GM21717 (cell line): ENCODE results near the gene TLE4.
"Not testable (repeated sequence)": the region's sequence is repeated elsewhere in the genome, so short reads cannot be mapped to it uniquely, and the experiment has no call there.

ENCODE experiments used
- ATAC-seq: cut with Tn5 transposase; IDR thresholded peaks from one replicate; pipeline ENCODE4 v1.9.1; 2021; ENCODE audit warnings: mild to moderate bottlenecking, moderate library complexity; ENCODE audit not compliant: unreplicated experiment

Gene TLE4

DNA sequence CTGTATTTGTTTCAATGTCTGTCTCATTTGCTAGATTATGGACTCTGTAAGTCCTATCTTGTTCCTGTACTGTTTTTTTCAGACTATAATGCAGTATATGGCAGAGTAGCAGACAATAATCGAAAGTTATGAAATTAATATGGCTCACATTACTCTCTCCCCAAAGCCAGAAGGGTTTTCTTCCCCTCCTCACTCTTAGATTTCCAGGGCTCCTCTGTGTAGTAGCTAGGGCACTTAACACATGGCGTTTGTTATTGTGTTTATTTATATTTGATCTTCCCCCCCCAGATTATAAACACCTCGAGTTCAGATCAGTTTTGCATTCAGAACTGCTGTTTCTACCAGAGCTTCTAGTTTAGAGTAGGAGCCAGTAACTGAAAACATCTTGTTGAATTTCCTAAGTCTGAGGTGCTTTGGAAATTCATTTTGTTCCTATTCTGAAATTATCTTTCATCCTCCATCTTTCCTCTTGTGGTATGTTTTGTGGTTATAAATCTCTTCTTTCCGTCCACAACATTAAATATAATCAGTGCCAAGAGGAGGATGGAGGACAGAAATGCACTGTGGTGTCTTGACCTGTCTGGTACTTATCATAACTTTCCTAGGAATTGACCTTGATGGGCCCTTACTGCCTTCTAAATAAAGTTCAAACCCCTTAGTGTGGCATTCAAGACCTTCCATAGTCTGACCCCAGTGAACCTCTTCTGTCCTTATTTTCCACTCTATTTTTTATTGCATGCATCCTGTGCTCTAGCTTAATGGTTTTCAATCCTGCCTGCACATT lies 27.0 kb downstream of the TLE4 start:
- ATAC-seq: no peak

GRCh38 chr9:79600466-79600865 lies 28.7 kb downstream of the TLE4 start:
- no peak for ATAC-seq

GRCh38 chr9:79603222-79603920 lies 31.6 kb downstream of the TLE4 start:
- no peak for ATAC-seq

- ATAC-seq: no peak
Measured at GRCh38 chr9:79604149-79604548, 32.4 kb downstream of the TLE4 start.

GRCh38 chr9:79604921-79605562 lies 33.3 kb downstream of the TLE4 start:
- no peak for ATAC-seq

GRCh38 chr9:79606529-79606928 lies 34.8 kb downstream of the TLE4 start:
- not testable (repeated sequence) for ATAC-seq

DNA sequence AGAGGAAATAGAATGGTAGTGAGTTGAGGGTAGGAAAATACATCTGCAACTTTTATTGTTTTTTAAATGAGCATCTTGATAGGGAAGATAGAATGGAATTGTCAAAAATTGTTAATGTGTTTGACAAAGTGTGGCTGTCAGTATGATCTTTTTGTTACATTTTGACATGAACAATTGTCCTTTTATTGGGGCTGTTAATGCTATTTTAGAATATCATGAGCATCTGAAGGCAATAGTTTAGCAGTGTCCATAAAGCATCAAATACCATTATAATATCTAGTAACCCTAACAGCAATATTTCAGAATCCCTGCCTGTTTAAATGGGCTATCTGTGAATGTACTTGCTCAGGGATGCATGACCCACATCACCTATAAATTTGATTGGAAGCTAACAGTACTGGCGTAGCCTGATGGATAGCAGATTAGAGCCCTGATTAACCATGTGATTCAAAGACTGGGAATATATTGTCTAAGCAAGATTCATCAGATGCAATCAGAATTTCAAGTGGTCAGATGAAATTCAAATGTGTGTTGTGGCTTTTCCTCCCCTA lies 37.8 kb downstream of the TLE4 start:
- no peak for ATAC-seq

DNA sequence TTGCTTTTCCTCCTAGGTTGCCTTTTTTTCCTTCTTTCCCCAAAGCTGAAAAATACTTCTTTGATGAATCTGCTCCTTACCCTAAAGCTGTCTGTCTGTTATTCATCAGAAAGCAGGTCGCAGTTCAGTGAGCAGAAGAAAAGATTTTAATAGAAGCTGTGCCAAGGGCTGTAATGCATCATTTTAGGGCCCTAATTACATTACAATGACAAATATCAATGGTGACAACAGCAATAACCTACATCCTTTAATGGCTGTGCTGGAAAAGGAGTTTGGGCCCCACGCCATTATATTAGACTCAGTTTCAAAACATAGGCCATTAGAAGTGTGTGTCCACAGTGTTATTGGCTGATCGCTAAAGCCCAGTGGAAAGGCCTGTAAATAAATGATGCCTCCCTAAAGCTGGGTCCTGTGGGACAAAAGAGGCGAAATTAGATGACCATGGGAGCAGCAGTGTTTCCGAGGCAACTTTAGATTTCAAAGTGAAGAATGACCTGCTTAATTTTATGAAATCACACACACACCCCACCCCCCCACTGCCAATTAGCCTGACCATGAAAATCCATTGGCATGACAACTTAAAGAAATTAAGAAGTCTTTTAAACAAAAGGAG lies 38.4 kb downstream of the TLE4 start:
- ATAC-seq: no peak

DNA sequence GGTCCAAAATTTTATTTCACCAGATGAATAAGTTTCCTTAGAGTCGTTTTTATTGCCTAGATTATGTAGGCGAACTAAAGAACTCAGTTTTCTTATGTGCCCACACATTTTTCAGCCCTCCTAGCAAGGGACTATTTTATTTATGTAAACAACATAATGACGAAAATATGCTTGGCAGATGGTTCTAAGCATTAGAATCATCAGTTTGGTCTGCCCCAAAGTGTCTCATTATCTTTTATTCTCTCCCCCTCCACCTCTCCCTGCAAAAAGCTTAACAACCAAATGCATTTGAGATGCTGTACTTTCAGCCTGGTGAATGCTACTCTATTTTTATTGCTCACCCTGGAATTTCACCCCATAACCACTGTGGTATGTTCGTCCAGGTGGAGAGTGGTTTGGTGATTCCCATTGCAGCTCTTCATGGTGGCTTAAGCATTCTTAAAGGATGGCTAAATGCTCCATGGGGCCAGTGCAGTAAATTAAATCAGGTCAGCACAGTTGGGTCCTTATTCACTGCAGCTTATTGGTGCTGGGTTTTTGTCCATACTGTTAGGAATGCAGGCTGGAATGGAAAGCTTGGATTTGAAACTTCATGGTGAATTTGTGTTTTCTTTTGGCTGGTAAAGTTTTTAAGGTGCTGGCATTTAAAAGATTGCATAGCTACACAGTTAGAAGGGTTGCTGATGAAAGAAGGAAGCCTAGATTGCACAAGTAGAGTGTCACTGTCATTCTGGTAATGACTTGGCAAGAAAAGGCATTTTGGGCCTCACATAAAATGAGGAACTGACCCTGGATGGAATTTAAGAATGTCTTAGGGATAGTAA lies 39.2 kb downstream of the TLE4 start:
- peak; percentile 97 for ATAC-seq

DNA sequence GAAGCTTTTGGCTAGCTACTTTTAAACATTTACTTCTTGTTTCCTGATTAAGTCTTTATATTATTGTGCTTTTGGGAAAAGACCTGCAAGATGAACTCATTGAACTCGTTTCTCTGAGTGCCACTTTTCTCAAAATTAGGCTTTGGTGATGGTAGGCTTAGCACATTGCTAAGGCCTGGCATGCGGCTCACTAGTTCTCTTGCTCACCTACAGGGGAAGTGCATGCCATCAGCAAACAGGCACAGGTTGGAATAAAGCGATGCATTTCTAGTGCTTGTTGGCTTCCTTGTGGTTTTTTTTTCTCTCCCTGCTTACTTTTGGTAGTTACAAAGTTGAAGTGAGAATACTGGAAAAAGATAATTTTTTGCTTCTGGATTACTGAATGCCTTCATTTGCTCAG lies 41.4 kb downstream of the TLE4 start:
- ATAC-seq: no peak

DNA sequence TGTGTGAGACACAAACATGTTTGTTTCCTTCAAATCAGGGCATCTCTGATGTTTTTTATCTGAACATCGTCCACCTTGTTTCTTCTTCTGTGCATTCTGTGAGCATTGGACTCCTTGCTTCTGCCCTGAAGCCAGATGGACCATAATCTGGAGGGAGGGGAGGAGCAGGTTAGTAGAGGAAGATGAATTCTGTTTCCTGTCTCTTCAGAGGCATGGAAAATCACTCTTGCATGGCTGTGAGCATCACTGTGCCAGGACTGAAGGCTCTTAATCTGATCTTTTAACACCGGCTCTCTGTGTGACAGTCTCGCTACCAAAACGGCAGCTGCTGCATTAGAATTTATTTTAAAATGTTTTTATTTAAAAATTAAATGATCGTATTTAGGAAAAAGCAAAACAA lies 43.3 kb downstream of the TLE4 start:
- no peak for ATAC-seq

DNA sequence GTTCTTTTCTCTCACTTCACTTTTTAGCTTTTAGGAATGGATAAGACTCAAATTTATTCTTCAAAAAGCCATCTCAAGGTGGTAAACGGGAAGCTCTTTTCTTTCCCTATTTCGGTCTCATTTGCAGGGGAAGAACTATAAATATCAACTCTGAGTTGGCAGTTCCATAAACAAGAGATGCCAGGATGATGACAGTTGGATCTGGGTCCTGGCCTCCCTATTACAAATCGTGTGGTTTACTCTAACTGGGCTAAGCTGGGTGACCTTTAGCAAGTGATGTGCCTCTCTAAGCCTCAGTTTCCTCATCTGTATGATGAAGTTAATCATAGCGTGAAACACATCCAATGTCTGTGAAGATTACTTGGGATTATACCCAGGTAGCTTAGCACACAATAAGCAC lies 44.2 kb downstream of the TLE4 start:
- no peak for ATAC-seq

DNA sequence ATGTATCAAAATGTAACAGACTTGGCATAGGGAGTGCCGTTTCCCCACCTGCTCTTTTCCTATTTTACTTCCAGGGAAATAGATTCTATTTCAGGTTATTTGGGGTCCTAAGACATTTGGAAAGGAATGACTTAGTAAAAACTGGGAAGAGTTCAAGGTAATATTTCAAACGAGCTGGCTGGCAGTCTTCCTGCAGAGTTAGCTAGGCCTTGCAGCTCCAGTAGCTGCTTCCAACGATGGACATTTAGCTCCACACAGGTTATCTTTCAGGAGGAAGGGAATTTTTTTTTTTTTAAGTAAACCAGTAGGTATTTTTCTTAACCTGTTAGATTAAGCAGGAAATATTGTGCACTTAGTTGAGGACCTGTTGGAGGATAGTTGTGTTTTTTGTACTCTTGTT lies 45.2 kb downstream of the TLE4 start:
- no peak for ATAC-seq

- ATAC-seq: no peak
Measured at GRCh38 chr9:79617395-79617794, 45.6 kb downstream of the TLE4 start.

DNA sequence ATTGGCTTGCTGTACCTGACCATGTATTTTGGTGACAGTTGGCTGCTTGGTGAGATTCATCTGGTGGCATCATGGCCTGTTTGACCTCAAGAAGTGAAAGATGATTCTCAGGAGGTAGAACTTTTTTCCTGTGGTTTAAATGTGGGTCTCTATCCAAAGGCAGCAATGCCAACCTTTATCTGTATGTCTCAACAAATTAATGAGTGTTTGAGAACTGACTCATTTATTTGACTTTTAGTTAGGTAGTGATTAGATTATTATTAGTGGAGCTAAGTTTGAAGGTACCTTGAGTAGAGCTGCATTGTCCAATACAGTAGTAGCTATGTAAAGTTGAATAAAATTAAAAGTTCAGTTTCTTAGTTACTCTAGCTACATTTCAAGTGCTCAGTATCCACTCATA lies 48.2 kb downstream of the TLE4 start:
- ATAC-seq: no peak

DNA sequence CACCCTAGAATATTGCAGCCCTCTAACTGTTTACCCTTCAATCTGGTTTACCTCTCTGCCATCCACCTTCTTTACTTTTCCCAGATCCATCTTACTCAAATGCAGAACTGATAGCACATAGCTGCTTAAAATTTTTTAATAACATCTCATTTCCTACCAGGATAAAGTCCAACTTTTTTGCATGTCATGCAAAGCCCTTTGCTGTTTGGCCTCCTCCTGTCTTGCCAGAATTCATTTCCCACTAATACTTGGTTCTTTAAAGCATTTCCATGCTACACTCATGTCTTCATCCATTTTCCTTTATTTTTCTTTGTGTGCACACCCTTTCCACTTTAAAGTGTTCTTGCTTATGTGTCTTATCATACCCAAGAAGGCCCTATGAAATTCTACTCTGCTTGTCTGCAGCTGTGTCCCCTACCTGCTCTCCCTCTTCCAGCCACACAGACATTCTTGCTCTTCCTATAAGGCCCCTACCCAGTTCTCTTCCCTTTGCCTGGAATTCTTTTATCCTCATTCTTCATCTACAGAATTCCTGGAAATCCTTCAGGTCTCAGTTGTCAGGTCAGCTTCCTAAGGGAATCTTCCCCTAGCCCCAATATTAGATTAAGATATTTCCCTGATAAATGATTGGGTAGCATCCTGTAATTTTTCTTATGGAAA lies 50.3 kb downstream of the TLE4 start:
- no peak for ATAC-seq

- ATAC-seq: peak; percentile 94
Measured at GRCh38 chr9:79623799-79624721, 52.3 kb downstream of the TLE4 start.

DNA sequence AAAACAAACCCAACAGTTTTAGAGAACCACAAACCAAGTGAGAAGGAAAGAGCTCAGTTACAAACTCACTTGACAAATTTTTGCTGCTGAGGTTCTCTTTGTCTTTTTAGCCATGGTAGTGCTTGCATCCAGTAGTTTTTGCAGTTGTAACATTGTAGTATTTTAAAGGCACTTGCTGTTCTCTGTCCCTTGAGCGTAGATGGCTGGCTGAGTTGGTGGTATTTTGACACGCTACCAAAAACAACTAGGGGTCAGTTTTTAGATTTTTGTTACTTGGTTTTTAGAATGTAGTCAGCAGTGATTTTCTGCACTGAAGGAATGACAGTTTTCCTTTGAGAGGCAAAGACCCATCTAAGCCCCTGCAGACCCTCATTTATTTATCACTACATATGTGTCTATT lies 58.0 kb downstream of the TLE4 start:
- ATAC-seq: no peak
